Measurements from ENCODE around the gene FUT8.
"Not testable (repeated sequence)": the region's sequence is repeated elsewhere in the genome, so short reads cannot be mapped to it uniquely, and the experiment has no call there.

The FUT8 gene

DNA sequence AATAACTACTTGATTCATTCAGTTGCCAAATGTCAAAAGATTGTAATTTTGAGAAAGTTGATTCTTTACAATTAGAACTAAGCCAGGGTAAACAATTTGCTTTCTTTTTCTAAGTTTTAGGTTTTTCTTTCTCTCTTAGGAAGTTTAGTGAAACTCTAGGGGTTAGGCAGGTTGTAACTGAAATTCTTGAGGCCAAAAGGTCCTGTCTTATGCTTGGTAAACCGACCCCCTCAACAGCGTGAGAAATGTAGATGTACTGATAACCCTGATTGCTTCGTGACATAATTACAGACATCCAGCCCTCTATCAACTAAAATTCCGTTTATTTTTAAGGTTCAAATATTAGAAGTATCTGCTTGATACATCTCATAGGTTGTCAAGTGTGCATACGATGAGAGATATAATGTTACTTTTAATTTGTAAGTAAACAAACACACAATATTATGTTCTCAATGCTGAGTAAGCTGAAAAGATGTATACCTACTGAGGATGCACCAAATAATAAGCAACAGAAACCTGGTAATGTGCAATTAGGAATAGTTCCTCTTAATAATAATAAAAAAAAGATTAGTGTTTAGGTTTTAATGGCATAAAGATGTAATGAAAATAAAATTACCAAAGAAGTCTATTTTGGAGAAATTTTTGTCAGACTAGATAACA is 7.2 kb downstream of the FUT8 start:
- no peak for DNase-seq

DNA sequence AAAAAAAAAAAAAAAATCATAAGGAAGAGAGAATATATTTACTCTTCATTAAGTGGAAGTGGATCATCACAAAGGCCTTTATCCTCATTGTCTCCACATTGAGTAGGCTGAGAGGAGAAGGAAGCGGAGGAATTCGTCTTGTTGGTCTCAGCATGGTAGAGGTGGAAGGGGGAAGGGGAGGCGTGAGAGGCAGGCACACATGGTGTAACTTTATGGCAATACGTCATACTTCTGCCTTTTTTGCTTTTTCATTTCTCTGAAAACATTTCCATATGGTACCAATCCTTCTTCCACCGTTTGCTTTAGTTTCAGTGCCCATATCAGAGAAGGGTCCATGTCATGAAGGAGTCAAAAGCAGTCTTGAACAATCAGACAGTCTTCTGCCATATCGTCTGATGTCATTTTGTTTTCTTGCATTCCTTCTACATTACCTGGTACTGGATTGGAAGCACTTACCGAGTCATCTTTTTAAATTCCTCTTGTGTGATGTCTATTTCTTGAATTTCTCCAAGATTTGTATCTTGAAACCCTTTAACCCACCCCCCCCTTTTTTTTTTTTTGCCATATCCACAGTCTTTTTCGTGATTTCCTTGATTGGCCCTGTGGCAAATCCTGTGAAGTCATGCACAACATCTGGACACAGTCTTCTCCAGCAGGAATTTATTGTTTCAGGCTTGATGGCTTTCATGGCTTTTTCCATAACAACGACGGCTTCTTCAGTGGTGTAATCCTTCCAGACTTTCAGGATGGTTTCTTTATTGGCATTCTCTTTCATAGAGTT is 8.9 kb downstream of the FUT8 start:
- no peak for DNase-seq

DNA sequence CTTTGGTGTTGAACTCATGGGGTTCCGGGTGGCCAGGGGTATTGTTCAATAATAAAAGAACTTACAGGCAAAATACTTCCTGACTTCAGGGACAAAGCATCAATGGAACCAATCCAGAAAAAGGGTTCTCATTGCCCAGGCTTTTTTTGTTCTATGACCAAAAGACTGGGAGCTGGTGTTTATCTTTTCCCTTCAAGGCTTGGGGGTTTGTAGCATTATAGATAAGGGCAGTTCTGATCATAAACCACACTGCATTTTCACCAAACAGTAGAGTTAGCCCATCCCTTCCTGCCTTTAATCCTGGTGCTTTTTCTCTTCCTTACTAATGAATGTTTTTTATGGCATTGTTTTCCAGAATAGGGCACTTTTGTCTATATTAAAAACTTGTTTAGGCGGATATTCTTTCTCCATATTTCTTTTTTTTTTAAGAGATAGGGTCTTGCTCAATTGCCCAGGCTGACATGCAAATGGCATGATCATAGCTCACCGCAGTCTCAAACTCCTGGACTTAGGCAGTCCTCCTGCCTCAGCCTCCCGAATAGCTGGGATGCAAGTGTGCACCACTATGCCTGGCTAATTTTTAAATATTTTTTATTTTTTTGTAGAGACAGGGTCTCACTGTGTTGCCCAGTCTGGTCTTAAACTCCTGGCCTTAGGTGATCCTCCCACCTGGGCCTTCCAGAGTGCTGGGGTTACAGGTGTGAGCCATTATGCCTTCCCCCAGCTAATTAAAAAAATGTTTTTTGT is 9.7 kb downstream of the FUT8 start:
- DNase-seq = no peak

DNA sequence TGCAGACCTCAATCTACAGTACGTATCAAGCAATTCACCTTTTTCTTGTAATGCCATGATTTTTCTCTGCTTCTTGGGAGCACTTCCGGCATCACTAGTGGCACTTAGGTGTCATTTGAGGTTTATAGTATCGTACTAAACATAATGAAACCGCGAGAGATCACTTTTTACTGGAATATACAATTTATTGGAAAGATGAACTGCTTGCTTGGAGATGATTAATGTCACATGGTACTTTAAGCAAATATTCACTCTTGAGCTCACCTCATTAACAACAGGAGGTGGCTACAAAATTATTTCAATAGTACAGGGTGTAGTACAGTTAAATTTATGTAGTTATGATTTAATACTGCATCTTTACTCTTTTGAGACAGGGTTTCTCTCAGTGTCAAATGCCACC is 11.5 kb downstream of the FUT8 start:
- DNase-seq = no peak

DNA sequence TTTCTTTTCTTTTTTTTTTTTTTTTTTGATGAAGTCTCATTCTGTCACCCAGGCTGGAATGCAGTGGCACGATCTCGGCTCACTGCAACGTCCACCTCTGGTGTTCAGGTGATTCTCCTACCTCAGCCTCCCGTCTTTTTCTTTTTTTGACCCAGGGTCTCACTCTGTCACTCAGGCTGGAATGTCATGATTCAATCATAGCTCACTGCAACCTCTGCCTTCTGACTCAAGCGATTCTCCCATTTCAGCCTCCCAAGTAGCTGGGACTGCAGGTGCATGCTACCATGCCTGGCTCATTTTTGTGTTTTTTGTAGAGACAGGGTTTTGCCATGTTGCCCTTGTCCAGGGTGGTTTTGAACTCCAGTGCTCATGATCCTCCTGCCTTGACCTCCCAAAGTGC is 12.0 kb downstream of the FUT8 start:
- DNase-seq = no peak

DNA sequence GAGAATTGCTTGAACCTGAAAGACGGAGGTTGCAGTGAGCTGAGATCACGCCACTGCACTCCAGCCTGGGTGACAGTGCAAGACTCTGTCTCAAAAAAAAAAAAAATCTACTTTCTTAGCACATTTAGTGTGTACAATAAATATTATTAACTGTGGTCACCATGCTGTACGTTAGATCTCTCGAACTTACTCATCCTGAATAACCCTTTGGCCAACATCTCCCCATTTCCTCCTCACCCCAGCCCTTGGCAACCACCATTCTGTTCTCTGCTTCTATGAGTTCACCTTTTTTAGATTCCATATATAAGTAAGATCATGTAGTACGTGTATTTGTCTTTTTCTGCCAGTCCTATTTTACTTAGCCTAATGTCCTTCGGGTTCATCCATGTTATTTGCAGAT is 13.4 kb downstream of the FUT8 start:
- DNase-seq = no peak

DNA sequence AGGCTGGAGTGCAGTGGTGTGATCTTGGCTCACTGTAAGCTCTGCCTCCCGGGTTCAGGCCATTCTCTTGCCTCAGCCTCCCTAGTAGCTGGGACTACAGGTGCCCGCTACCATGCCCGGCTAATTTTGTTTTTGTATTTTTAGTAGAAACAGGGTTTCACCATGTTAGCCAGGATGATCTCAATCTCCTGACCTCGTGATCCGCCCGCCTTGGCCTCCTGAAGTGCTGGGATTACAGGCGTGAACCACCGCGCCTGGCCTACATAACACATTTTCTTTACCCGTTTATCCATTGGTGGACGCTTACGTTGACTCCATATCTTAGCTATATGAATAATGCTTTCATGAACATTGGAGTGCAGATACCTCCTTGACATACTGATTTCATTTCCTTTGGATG is 14.4 kb downstream of the FUT8 start:
- DNase-seq = not testable (repeated sequence)

DNA sequence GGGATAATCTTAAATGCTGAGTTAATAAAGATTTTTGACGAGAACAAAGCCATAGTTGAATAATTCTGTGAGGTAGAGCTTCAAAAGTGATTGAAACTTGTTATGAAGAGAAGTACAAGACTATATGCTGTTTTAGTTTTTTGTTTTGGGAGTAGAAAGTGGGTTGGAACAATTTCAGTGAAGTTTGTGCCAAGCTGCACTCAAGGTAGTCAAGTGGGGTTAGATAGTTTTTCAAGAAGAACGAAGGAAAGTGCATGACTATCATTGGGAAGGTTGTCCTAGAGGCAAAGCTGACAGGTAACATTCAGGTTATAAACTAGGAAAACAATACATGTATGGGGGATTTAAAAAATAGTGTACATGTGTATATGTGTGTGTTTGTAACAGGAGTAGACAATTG is 16.2 kb downstream of the FUT8 start:
- no peak for DNase-seq

DNA sequence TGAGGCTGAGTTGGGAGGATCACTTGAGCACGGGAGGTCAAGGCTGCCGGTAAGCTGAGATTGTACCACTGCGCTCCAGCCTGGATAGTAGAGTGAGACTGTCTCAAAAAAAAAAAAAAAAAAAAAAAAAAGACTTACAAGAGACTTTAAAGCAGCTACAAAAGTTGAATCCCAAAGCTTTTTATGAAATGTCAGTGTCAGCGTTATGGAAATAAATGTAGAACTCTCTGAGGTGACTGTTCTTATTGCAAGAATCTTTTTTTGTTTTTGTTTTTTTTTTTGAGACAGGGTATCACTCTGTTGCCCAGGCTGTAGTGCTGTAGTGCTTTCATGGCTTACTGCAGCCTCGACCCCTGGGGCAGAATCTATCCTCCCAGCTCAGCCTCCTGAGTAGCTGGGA is 17.2 kb downstream of the FUT8 start:
- DNase-seq = no peak

DNA sequence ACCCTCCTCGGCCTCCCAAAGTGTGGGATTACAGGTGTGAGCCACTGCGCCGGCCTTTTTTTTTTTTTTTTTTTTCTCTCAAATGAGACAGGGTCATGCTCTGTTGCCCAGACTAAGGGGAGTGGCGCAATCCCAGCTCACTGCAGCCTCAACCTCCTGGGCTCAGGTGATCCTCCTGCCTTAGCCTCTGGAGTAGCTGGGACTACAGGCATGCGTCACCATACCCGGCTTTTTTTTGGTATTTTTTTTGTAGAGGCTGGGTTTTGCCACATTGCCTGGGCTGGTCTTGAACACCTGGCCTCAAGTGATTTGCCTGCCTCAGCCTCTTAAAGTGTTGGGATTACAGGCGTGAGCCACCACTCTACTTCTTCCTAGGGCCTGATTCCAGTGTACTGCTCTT is 18.7 kb downstream of the FUT8 start:
- no peak for DNase-seq

DNA sequence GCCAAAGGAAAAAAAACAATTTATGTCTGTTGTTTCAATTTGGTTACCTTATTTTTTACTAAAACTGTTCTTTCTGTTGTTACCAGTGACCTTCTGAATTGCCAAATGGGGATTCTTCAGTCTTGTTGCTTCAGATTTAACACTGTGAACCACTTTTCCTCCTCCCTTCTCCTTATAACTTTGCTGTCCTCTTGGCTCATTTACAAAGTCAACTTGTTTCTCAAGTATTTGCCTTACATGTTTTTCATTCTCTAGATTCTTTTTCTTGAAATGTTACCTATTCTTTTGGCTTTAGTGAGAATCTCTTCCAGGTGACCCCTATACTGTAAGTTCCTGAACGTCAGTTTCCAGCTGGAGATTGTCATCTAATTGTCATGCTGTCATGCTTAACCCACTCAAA is 19.4 kb downstream of the FUT8 start:
- no peak for DNase-seq

DNA sequence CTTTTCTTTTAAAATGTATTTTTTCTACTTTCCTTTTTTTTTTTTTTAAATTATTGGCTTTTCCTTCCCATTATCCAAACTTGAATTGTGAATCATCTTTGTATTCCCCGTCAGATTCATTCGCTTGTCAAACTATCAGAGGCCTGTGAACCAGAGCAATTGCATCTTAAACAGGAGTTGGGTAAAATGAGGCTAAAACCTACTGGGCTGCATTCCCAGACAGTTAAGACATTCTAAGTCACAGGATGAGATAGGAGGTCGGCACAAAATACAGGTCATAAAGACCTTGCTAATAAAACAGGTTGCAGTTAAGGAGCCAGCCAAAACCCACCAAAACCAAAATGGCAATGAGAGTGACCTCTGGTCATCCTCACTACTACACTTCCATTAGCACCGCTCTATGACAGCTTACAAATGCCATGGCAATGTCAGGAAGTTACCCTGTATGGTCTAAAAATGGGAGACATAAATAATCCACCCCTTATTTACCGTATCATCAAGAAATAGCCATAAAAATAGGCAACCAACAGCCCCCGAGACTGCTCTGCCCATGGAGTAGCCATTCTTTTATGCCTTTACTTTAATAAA is 19.9 kb downstream of the FUT8 start:
- DNase-seq = no peak

DNA sequence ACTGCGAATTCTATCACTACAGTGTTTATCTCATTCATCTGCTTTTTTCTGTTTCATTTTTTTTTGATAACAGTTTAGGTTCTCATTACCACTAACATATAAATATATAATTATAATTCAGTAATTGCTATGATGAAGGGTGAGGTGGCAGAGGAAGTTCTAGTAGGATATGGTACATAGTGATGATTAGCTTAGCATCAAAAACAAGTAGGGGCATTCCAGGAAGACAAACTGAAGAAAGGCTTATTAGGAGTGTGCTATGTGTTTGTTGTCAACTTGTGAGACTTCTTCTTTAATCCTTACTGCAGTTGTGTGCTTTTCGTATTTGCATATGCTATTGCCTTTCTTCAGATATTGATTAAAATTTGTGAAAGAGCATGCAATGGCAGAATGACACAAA is 20.6 kb downstream of the FUT8 start:
- no peak for DNase-seq

DNA sequence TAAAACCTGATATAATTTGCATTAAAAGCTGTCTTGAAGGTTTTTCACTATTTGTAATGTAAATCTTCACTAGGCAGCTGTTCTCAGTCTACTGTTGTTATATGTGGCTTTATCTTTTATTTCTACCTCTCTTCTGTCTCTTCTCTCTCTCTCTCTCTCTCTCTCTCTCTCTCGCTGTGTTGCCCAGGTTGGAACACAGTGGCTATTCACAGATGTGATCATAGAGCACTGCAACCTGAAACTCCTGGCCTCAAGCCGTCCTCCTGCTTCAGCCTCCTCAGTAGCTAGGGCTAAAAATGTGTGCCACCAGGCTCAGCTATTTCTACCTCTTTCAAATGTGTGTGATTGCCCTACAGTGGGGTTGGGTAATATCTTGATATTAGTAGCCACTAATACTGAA is 21.1 kb downstream of the FUT8 start:
- DNase-seq = no peak

DNA sequence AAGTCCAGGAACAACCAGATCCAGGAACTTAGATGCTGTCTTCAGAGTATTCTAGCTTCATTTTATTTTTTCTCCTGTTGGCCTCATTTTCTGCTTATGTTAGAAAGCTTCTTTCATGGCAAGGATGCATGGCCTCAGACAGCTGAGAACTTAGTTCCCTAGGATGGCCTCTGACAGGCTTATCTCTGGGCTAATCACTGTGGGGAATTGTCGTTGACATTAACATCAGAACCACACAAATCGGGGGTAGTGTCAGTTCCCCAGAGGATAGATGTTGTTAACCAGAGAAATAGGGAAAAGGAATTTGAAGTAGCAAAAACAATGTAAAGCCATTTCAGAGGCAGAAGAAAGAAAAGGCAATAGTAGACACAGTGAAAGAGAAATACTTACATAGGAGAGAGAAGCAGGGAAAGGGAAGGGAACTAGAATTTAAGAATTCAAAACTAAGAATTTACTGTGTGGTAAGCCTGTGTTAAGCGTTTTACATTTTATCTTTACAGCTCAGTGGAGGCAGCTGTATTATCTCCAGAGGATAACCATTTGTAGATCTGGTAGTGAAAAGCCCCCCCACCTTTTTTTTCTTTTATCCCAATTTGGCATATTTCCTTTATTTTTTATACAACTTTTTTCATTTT is 21.8 kb downstream of the FUT8 start:
- DNase-seq = no peak

DNA sequence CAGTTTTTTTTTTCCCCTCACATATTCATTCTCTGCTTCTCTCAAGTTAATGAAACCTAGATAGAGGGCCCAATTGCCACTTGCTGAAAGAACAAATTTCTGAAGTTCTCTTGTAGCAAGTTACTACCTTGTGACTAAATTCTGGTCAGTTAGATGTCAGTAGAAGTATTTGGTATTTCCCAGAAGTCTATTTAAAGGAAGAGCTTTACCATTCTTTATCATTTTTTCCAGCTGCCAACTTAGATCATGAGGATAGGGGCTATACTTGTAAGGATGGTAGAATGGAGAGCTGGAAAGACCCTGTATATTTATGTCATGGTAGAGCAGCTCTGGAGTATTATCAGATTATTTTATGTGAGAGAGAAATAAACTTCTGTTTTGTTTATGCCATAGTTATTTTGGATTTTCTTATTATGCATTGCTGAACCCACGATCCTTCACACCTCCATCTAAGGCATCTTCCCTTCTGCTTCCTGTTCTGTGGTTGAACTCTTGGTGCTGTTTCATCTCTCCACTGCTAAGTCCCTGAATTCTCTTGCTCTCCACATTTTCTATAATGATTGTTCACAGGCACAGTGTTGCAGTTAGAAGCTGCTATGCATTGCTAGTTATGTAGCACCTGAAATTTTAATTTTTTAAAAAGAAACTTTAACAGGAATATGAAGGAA is 25.9 kb downstream of the FUT8 start:
- DNase-seq = no peak

DNA sequence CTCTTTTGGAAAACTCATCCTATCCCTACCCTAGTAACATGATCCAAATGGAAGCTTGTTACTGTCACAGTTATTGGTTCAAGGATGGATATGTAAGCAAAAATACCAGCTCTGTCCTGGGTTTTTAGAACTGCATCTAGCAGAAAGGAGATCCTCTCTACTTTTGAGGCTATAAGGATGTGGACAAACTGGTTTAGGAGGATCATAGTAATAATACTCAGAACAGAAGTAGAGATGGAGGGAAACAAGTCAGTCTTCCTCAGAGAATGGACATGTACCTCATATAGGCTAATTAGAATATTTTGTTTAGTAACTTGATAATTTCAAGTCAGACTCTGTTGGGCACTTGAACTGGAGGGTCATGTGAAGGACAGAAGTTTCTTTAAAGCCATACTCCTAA is 26.6 kb downstream of the FUT8 start:
- DNase-seq = no peak

DNA sequence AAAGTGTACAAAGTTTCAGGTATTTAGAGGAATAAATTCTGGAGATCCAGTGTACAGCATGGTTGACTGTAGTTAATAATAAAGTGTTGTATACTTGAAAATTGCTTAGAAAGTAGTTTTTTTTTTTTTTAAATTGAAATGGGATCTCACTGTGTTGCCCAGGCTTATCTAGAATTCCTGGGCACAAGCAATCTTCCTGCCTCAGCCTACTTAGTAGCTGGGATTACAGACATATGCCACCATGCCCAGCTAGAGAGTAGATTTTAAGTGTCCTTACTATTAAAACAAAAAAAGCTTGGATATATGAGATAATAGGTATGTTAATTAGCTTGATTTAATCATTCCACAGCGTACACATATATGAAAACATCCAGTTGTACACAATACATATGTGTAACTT is 27.7 kb downstream of the FUT8 start:
- no peak for DNase-seq

DNA sequence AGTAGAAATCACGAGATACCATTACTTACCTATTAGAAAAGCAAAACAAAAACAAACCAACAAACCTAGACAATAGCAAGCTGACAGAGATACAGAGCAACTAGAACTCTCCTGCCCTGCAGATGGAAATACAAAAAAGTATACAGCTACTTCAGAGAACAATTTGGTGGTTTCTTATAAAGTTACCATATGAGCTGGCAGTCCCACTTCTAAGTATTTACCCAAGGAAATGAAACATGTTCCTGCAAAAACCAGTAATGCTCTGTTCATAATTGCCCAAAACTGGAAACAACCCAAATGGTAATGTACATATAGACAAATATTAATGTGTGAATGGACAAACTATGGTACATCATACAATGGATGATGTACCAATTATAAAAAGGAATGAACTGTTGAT is 31.7 kb downstream of the FUT8 start:
- no peak for DNase-seq

DNA sequence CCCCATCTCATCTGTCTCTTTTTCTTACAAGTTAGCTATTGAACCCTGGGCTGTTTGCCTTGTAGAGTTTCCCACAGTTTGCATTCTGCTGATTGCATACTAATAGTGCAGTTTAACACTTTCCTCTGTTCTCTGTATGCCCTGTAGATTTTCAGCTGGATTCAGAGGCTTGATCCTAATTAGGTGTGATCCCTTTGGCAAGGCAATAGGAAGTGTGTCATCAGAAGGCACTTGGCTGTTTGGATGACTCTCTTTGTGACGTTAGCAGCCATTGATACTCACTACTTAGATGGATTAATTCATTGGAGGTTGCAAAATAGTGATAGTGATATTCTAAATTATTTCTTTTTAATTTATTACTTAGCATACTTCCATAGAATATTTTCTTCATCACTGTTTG is 33.6 kb downstream of the FUT8 start:
- no peak for DNase-seq

DNA sequence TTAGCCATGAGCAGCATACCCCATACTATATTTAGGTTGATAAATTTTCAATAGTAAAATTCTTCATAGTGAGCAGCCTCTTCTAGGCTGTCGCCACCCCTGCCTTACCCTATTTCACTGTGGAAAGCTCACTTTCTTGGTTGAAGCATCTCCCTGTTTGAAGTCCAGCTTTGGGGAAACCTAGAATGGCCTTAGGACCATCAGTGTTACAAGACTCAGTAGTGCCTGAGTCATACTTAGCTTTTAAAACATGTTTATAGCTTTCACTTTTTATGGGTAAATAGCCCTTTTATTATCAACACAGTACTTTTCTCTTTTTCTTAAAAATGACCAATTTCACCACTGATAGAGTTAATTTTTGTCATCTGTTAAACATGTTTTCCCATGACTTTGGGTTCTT is 37.1 kb downstream of the FUT8 start:
- DNase-seq = no peak

DNA sequence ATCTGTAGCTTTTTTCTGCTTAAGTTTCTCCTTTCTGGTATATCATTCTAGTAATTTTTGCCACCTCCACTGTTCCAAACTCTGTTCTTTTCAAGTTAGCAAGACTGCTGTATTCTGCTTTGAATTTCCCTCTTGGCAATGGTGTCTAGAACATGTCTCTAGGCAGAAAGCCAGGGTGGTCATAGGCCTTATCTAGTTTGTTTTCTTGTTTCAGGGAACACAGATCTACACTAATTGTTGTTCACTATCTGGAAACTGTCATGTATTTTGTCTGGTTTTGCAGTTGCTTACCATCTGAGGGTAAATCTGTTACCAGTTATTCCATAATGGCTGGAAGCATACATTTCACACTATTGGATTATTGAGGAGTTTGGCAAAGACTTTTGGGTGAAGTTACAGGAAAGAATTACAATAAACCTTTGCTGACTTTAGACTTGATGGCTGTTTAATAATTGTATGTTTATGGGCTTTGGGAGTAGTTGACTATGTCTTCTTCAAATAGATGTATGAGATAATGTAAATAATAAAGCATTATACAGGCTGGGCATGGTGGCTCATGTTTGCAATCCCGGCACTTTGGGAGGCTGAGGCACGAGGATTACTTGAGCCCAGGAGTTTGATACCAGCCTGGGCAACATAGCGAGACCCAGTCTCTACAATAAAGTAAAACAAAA is 41.4 kb downstream of the FUT8 start:
- DNase-seq = no peak
